Activated T-cell treated with anti-CD3 and anti-CD28 coated beads, Interleukin-2, amount 50 U/mL, for 72 hours (primary cell): Measurements from ENCODE around the gene NKAIN1. TPM values are rescaled to one million over a fixed set of nuclear protein-coding genes. Genes with fewer than 3 reads are reported as not detected.

Experiments
- ATAC-seq, 2 donors: fragments of 150-1000 bp; cut with Tn5 transposase; replicated peaks in 1 of 2; 2 replicates each; pipeline ENCODE4 v1.10.0; 2021; ENCODE audit warnings: moderate library complexity in 2 of 2, mild to moderate bottlenecking in 1 of 2
- DNase-seq, 2 donors: peaks; one replicate each; pipeline ENCODE4 v3.0.0; 2021 to 2022; ENCODE audit warnings: mixed read lengths in 1 of 2
- H3K27ac Mint-ChIP-seq: one replicate; pipeline ENCODE4 v1.8.0; 2022; ENCODE audit warnings: mild to moderate bottlenecking, moderate library complexity, mixed read lengths
- H3K27me3 Mint-ChIP-seq: one replicate; pipeline ENCODE4 v1.8.0; 2022; ENCODE audit warnings: low read depth, mixed read lengths
- H3K36me3 Mint-ChIP-seq, 2 donors: one replicate each; pipeline ENCODE4 v1.8.0; 2022; ENCODE audit warnings: mixed read lengths in 2 of 2, mild to moderate bottlenecking in 1 of 2; ENCODE audit not compliant: insufficient read depth in 2 of 2
- H3K4me1 Mint-ChIP-seq: one replicate; pipeline ENCODE4 v1.8.0; 2022; ENCODE audit warnings: low read depth, mixed read lengths
- H3K4me3 Mint-ChIP-seq, 2 donors: one replicate each; pipeline ENCODE4 v1.8.0; 2022; ENCODE audit warnings: mild to moderate bottlenecking in 2 of 2, mixed read lengths in 2 of 2, moderate library complexity in 2 of 2
- H3K9me3 Mint-ChIP-seq, 2 donors: one replicate each; pipeline ENCODE4 v1.8.0; 2022; ENCODE audit warnings: mixed read lengths in 2 of 2
- total RNA-seq, 2 donors: library from RNA; stranded (reverse); gene quantifications; one replicate each; pipeline ENCODE4 v1.2.3, GENCODE V29; 2022

Gene NKAIN1
- total RNA-seq, 2 donors from 2014 or later, result not detected

DNA sequence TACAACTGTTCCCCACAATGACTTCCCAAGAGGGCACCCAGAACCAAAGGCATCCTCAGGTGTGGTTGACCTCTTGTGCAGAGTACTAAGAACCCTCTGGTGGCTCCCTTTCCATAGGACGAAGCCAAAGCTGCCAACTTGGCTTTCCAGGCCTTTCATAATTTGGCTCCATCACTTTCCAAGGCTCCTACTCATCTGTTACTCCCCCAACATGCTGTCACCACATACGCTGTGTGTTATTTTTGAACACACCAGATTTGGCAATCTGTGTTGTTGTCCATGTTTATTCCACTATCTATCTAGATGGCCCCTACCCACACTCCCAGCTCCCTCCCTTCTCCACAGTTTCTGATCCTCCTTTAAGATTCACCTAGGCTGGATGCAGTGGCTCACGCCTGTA lies 10.2 kb upstream of the NKAIN1 start:
- no peak overlapping the region for H3K27ac Mint-ChIP-seq
- no peak for ATAC-seq
- H3K27me3 Mint-ChIP-seq, result no peaks in the 10 kb centered on the region
- H3K9me3 Mint-ChIP-seq, result no peaks in the 10 kb centered on the region
- no peak for DNase-seq
- no peak overlapping the region for H3K4me3 Mint-ChIP-seq
- no peaks in the 10 kb centered on the region for H3K4me1 Mint-ChIP-seq
- no peaks in the 10 kb centered on the region for H3K36me3 Mint-ChIP-seq

DNA sequence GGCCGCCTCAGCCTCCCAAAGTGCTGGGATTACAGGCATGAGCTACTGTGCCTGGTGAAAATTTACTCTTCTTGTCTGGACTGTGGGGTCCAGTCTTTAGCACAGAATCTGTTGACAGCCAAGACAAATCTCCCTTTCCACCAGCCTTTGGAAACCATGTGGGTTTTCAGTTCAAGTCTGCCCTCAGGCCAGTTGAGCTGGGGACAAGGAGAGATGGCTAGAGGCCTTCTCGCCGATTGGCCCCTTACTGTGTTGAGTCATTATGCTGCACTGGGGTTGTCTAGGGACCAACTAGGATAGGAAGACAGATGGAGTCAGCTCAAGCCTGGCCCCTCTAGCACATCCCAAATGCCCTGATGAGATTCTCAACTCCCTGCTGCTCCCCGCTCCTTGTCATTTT lies 8.6 kb upstream of the NKAIN1 start:
- no peaks in the 10 kb centered on the region for H3K27me3 Mint-ChIP-seq
- no peak overlapping the region for H3K27ac Mint-ChIP-seq
- no peak for DNase-seq
- no peaks in the 10 kb centered on the region for H3K9me3 Mint-ChIP-seq
- H3K4me1 Mint-ChIP-seq, result no peaks in the 10 kb centered on the region
- H3K36me3 Mint-ChIP-seq, result no peaks in the 10 kb centered on the region
- ATAC-seq, result no peak
- no peak overlapping the region for H3K4me3 Mint-ChIP-seq

DNA sequence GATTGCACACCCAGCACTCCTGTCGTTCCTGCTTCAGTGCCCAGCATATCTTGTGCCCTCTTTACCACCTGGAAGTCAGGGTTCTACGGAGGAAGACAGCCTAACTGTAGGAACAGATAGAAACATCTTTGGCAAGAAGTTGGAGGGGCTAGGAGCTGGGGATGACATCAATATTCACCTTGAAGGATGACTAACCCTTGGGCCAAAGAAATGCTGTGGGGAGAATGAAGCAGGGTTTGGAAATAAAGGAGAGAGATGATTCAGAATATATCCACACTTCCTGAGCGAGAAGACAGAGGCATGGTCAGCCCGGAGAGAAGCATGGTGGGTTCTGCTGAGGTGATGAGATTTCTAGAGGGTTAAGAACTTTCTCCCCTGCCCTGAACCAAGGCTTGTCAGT lies 4.6 kb upstream of the NKAIN1 start:
- Mint-ChIP-seq H3K27me3 (peaks cover 13% of the 10 kb centered on the region), H3K36me3 (no peaks in the 10 kb centered on the region), H3K27ac (no peak overlapping the region), H3K9me3 (no peaks in the 10 kb centered on the region), H3K4me3 (no peak overlapping the region), H3K4me1 (peaks cover 9% of the 10 kb centered on the region)
- ATAC-seq, result no peak
- no peak for DNase-seq

DNA sequence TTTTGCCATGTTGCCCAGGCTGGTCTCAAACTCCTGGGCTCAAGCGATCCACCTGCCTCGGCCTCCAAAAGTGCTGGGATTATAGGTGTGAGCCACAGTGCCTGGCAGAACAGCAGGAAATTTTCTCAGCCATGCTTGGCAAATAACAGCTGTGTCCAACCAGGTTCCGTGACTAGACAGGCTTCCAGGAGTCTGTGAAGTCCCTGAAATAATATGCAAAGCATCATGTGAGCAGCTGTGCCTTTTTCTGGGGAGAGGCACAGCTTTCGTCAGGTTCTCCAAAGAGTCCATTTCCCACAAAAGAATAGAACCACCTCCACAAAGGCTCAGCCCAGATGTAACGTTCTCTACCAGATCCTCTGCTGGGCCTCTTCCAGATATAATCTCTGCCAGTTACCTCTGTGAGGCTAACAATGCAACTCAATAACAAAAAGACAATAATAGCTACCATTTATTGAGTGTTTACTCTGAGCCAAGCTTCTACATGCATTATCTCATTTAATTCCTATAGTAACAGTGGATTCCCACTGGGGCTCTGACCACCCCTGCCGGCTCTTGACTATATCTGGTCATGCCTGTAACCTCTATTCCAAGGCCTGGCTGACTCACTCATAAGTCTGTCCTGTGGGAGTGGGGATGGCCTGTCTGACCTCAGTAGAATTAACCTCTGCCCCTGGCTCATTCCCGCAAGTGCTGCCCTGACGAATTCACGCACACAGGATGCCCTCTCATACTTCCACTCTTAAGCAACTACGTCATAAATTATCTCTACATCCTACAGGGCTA lies 4.0 kb upstream of the NKAIN1 start:
- H3K4me3 Mint-ChIP-seq, result no peak overlapping the region
- H3K36me3 Mint-ChIP-seq, result no peaks in the 10 kb centered on the region
- H3K27ac Mint-ChIP-seq, result no peak overlapping the region
- no peak for ATAC-seq
- peaks cover 14% of the 10 kb centered on the region for H3K4me1 Mint-ChIP-seq
- H3K27me3 Mint-ChIP-seq, result peaks cover 18% of the 10 kb centered on the region
- no peaks in the 10 kb centered on the region for H3K9me3 Mint-ChIP-seq
- DNase-seq, result no peak

DNA sequence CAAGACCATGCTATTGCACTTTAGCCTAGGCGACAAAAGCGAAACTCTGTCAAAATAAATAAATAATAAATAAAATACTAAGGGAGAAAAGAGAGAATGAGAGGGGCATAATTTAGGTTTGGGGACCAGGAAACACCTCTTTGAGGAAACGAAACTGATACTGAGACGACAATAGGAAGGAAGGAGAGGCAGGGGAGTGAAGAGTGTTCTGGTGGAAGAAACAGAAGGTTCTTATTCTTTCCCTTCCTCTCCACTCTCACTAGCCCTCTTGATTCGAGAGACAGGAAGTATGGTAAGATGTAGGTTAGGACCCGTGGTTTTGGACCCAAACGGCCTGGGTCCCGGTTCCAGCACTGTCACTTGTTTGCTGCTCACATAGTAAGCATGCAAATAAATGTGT lies 1.6 kb upstream of the NKAIN1 start:
- Mint-ChIP-seq H3K4me3 (peak overlapping the region in 1 of 2 donors; percentile 25), H3K4me1 (peaks cover 17% of the 10 kb centered on the region), H3K27me3 (peaks cover 36% of the 10 kb centered on the region), H3K9me3 (no peaks in the 10 kb centered on the region), H3K36me3 (no peaks in the 10 kb centered on the region), H3K27ac (no peak overlapping the region)
- DNase-seq (no peak), ATAC-seq (no peak)

DNA sequence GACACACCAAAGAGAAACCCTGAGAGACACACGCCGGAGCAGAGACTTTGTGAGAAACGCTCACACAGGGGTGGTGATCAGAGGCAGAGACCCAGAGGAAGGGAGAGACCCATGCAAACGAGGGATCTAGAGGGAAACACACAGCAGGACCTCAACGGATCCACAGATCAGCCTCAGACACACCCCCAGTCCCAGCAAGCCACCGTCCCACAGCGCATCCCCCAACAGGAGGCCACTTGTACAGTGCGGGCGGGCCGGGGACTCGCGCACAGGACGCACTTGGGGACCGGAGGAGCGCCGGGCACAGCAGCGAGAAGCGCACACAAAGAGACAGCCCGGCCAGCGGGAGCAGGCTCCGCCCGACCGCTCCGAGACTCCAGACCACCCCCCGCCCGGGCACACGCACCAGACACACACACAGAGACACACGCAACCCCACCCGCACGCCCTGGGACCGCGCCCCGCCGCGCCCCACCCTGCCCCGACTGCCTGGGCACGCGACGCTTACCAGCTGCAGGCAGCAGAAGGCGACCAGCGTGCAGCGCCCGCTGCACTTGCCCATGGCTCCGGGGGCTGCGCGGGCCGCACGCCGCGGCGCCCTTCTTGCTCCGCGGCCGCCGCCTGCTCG lies 587 bp downstream of the NKAIN1 start:
- ATAC-seq (peak; percentile 36 to 50), DNase-seq (peak; percentile 1 to 2)
- Mint-ChIP-seq H3K4me1 (peaks cover 17% of the 10 kb centered on the region), H3K4me3 (peak overlapping the region; percentile 53 to 70), H3K9me3 (no peaks in the 10 kb centered on the region), H3K27me3 (peaks cover 56% of the 10 kb centered on the region), H3K36me3 (no peaks in the 10 kb centered on the region), H3K27ac (no peak overlapping the region)

DNA sequence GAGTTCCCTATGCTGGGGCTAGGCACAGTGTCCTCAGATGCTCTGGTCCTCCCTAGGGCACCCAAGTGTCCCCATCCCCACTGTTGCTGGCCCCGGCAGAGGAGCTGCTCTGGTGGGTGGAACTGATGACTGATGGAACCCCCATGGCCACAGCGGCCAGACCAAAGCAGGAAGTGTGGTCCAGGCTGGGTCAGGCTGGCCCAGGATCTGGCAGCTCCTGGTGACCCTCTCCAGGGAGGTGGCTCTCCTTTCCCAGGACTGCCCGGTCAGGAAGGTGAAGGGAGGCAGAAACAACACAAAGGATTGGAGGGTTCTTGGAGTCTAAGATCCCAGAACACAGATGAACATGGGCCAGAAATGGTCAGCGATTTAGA lies 1.1 kb downstream of the NKAIN1 start:
- H3K36me3 Mint-ChIP-seq, result no peaks in the 10 kb centered on the region
- ATAC-seq (no peak), DNase-seq (no peak)
- H3K27me3 Mint-ChIP-seq, result peaks cover 56% of the 10 kb centered on the region
- no peaks in the 10 kb centered on the region for H3K9me3 Mint-ChIP-seq
- H3K27ac Mint-ChIP-seq, result no peak overlapping the region
- peak overlapping the region; percentile 53 to 70 for H3K4me3 Mint-ChIP-seq
- peaks cover 17% of the 10 kb centered on the region for H3K4me1 Mint-ChIP-seq

DNA sequence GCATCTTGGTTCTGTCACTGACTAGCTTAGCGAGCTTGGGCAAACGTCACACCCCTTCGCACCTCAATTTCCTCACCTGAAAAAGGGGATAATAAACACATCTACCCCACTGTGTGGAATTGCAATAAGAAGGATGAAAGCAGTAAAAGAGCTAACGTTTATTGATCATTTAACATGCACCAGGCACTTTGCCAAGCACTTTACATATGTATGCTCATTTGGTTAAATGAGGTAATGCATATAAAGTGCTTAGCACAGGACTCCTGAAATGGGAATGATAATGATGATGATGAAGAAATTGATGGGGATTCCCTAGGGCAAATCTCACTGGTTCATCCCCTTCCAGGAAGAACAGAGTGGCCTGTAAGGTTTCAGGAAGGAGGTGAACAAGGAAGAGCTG lies 4.8 kb downstream of the NKAIN1 start:
- ATAC-seq (no peak), DNase-seq (no peak)
- H3K9me3 Mint-ChIP-seq, result no peaks in the 10 kb centered on the region
- H3K27ac Mint-ChIP-seq, result no peak overlapping the region
- H3K27me3 Mint-ChIP-seq, result peaks cover 44% of the 10 kb centered on the region
- peaks cover 7% of the 10 kb centered on the region for H3K4me1 Mint-ChIP-seq
- no peak overlapping the region for H3K4me3 Mint-ChIP-seq
- H3K36me3 Mint-ChIP-seq, result no peaks in the 10 kb centered on the region

DNA sequence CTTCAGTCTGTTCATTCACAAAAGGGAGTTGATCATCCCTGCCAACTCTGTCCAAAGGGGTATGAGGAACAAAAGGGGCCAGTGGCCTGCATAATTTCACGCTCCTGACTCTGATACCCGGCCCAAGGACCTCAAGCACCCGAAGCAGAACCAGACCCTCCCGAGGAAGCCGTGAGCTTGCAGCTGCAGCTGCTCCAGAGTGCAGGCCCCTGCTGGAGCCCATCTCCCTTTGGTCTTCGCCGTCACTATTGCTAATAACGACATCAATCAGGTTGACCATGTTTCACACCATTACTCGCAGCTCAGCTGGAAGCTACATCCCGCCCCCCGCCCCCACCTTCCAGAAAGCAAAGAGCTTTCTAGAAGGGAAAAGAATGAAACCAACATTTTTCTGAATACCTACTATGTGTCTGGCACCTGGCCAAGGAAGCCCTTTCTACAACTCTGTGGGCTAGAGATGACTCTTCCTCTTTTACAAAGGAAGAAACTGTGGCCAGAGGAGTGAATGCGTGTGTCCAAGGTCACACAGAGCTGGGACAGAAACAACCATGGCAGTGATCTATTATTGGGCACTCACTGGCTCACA lies 5.5 kb downstream of the NKAIN1 start:
- Mint-ChIP-seq H3K4me1 (peaks cover 7% of the 10 kb centered on the region), H3K27me3 (peaks cover 43% of the 10 kb centered on the region), H3K4me3 (no peak overlapping the region), H3K36me3 (no peaks in the 10 kb centered on the region), H3K27ac (no peak overlapping the region), H3K9me3 (no peaks in the 10 kb centered on the region)
- DNase-seq (no peak), ATAC-seq (no peak)

DNA sequence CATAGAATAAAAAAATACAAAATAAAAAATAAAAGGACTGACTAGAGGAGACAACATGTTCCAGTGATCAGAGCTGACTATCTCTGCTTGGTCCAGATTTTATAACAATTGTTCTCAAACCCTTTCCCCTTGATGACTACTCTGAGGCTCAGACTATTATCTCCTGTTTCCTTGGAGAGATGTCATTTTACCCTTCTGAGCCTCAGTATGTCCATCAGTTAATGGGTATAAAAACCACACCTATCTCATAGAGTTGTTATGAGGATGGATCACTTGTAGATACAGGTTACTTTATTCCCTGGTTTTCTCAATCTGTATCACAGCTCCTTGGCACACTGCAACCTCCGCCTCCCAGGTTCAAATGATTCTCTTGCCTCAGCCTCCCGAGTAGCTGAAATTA lies 7.0 kb downstream of the NKAIN1 start:
- H3K27ac Mint-ChIP-seq, result no peak overlapping the region
- no peak overlapping the region for H3K4me3 Mint-ChIP-seq
- no peaks in the 10 kb centered on the region for H3K36me3 Mint-ChIP-seq
- no peak for ATAC-seq
- peaks cover 28% of the 10 kb centered on the region for H3K27me3 Mint-ChIP-seq
- no peaks in the 10 kb centered on the region for H3K9me3 Mint-ChIP-seq
- H3K4me1 Mint-ChIP-seq, result no peaks in the 10 kb centered on the region
- DNase-seq, result no peak

GRCh38 chr1:31231802-31232201 lies 7.9 kb downstream of the NKAIN1 start:
- H3K4me1 Mint-ChIP-seq, result no peaks in the 10 kb centered on the region
- ATAC-seq, result no peak
- no peak overlapping the region for H3K27ac Mint-ChIP-seq
- DNase-seq, result no peak
- peaks cover 25% of the 10 kb centered on the region for H3K27me3 Mint-ChIP-seq
- no peak overlapping the region for H3K4me3 Mint-ChIP-seq
- no peaks in the 10 kb centered on the region for H3K9me3 Mint-ChIP-seq
- no peaks in the 10 kb centered on the region for H3K36me3 Mint-ChIP-seq

- Mint-ChIP-seq H3K27ac (no peak overlapping the region), H3K36me3 (no peaks in the 10 kb centered on the region), H3K27me3 (peaks cover 11% of the 10 kb centered on the region), H3K9me3 (no peaks in the 10 kb centered on the region), H3K4me3 (no peak overlapping the region), H3K4me1 (no peaks in the 10 kb centered on the region)
- ATAC-seq (no peak), DNase-seq (no peak)
These were observed 9.3 kb downstream of the NKAIN1 start for GRCh38 chr1:31230378-31230777.

DNA sequence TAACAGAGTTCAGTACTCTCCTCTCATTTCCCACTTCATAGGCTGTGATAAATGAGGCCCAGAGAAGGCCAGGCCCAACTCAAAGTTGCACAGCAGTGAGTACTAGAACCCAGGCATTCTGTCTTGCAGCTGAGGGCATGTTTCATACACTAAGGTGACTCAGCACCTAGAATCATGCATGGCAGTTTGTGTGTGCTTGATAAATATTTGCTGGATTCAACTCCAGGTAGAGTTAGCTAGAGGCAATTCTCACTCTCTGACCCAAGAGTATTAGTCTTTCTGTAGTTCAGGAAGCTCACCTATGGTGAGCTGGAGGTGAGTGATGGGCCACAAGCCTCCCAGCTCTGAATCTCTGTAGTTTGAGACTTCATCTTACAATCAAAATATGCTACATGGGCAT lies 10.7 kb downstream of the NKAIN1 start:
- Mint-ChIP-seq H3K27ac (no peak overlapping the region), H3K4me3 (no peak overlapping the region), H3K4me1 (no peaks in the 10 kb centered on the region), H3K36me3 (no peaks in the 10 kb centered on the region), H3K9me3 (no peaks in the 10 kb centered on the region), H3K27me3 (no peaks in the 10 kb centered on the region)
- DNase-seq (no peak), ATAC-seq (no peak)
